ENCODE data around the gene EREG. TPM values are rescaled to one million over a fixed set of nuclear protein-coding genes. Genes with fewer than 3 reads are reported as not detected.

The EREG gene
- total and polyA plus RNA-seq, 9 of the 15 experiments (the other 6 are each of a cell fraction or from before 2014, with no cell fraction given): 0.97 to 7.3 (median 2.5) TPM

- TF ChIP-seq BCLAF1 (IDR thresholded peaks at IDR 0.05; ENCODE audit: borderline replicate concordance in 1 of 2, control insufficient read depth in 1 of 2, low read depth in 2 of 2, low read length in 1 of 2) (peak in 1 of 2 experiments; percentile 51; a peak in 1 of 4 replicates), CBFA2T3 (IDR thresholded peaks at IDR 0.05) (peak; percentile 75), PHB (CRISPR knock-in tag; IDR thresholded peaks at IDR 0.05) (no peak), ZNF140 (CRISPR knock-in tag; IDR thresholded peaks at IDR 0.05) (no peak), CXXC5 (CRISPR knock-in tag; IDR thresholded peaks at IDR 0.05) (peak; percentile 70), ZNF184 (CRISPR knock-in tag; IDR thresholded peaks at IDR 0.05) (no peak), RNF219 (CRISPR knock-in tag; IDR thresholded peaks at IDR 0.05) (no peak), ZNF143 (CRISPR knock-in tag; IDR thresholded peaks at IDR 0.05) (no peak), HMBOX1 (IDR thresholded peaks at IDR 0.05) (peak; percentile 88), ZNF134 (CRISPR knock-in tag; conservative IDR thresholded peaks at IDR 0.05) (no peak), STAT5A (IDR thresholded peaks at IDR 0.05; ENCODE audit: borderline replicate concordance, low read length) (0 out of 2 replicates have a peak, but pooled peaks have one; percentile 17), ZNF217 (CRISPR knock-in tag; IDR thresholded peaks at IDR 0.05) (no peak), SIN3B (IDR thresholded peaks at IDR 0.05; ENCODE audit: low read depth) (no peak), ZNF253 (CRISPR knock-in tag; conservative IDR thresholded peaks at IDR 0.05) (no peak), CUX1 (CRISPR knock-in tag; IDR thresholded peaks at IDR 0.05) (no peak), HINFP (tag; conservative IDR thresholded peaks at IDR 0.05; ENCODE audit: low read depth) (no peak)
Measured at GRCh38 chr4:74330295-74330750, 34.6 kb upstream of the EREG start (continued).

All from K562 (cell line).